SK-N-SH treated with all-trans-retinoic acid at 6 μM for 48 hours (cell line): ENCODE data around the gene HSD17B14.

Experiments
- CREB5 ChIP-seq: fragments of 250-450 bp; sonication (Bioruptor Pico); IDR thresholded peaks from 2 replicates; pipeline ENCODE4 v1.5.1; 2020; ENCODE audit warnings: low read depth, mild to moderate bottlenecking, moderate library complexity
- GLIS3 ChIP-seq: fragments of 250-450 bp; sonication (Bioruptor Pico); IDR thresholded peaks from 2 replicates; pipeline ENCODE4 v1.5.0; 2020; ENCODE audit warnings: mild to moderate bottlenecking, moderate library complexity
- PATZ1 ChIP-seq: fragments of 250-450 bp; sonication (Bioruptor Pico); IDR thresholded peaks from 2 replicates; pipeline ENCODE4 v1.8.0; 2020; ENCODE audit warnings: mild to moderate bottlenecking, moderate library complexity, borderline replicate concordance
- PPARA ChIP-seq: fragments of 250-450 bp; sonication (Bioruptor Pico); IDR thresholded peaks from 2 replicates; pipeline ENCODE4 v1.5.0; 2020; ENCODE audit warnings: mild to moderate bottlenecking, borderline replicate concordance
- TCF4 ChIP-seq: fragments of 250-450 bp; sonication (Bioruptor Pico); IDR thresholded peaks from 2 replicates; pipeline ENCODE4 v1.8.0; 2021; ENCODE audit warnings: mild to moderate bottlenecking, moderate library complexity, borderline replicate concordance
- ZC3H10 ChIP-seq: fragments of 250-450 bp; sonication (Bioruptor Pico); IDR thresholded peaks from 2 replicates; pipeline ENCODE4 v1.5.1; 2021; ENCODE audit warnings: mild to moderate bottlenecking, moderate library complexity
- ZFP3 ChIP-seq: fragments of 250-450 bp; sonication (Bioruptor Pico); IDR thresholded peaks from 2 replicates; pipeline ENCODE4 v1.5.0; 2020; ENCODE audit warnings: mild to moderate bottlenecking, moderate library complexity
- ZNF565 ChIP-seq: fragments of 450-650 bp; formaldehyde crosslinking; conservative IDR thresholded peaks from 2 replicates; pipeline ENCODE4 v1.5.0; 2020; ENCODE audit warnings: low read depth, mild to moderate bottlenecking, moderate library complexity
- ZNF70 ChIP-seq: fragments of 450-650 bp; formaldehyde crosslinking; IDR thresholded peaks from 2 replicates; pipeline ENCODE4 v1.5.0; 2020; ENCODE audit warnings: mild to moderate bottlenecking, moderate library complexity

- TF ChIP-seq ZNF565 (CRISPR knock-in tag) (no peak), PPARA (CRISPR knock-in tag) (no peak), ZC3H10 (no peak), GLIS3 (no peak), ZFP3 (CRISPR knock-in tag) (no peak), ZNF70 (CRISPR knock-in tag) (no peak), PATZ1 (no peak), CREB5 (no peak), TCF4 (CRISPR knock-in tag) (no peak)
Observed at GRCh38 chr19:48799358-48800300, 36.7 kb downstream of the HSD17B14 start.
